ENCODE data around the gene YWHAB. TPM values are rescaled to one million over a fixed set of nuclear protein-coding genes. Genes with fewer than 3 reads are reported as not detected.

The YWHAB gene
- polyA plus RNA-seq, 1 donor: 236 TPM

GRCh38 chr20:44910690-44911262 lies 25.3 kb downstream of the YWHAB start:
- DNase-seq: no peak

DNA sequence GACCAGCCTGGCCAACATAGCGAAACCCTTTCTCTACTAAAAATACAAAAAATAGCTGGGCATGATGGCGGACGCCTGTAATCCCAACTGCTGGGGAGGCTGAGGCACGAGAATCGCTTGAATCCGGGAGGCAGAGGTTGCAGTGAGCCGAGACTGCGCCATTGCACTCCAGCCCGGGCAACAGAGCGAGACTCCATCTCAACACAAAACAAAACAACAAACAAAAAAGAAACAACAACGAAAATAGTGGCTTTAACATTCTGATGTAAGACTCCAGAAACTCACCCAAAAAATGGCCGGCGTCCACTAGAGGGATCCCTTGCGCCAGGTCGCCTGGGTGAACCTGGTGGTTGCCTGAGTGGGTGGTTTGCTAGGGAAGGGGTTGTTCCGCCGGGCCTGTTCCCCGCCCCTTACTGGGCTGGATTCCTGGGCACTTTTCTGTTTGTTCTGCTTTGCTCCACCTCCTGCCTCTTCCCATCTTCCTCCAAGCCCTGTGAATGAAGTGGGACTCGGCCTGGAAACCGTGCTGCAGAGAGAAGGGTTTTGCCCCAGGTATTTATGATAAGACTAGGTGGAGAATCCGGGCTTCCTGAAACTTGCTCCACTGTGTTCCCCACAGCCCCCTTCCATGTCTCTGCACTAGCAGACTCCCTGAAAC lies 25.9 kb downstream of the YWHAB start:
- peak; percentile 50 for DNase-seq

GRCh38 chr20:44912189-44912588 lies 26.7 kb downstream of the YWHAB start:
- DNase-seq: no peak

GRCh38 chr20:44914924-44915323 lies 29.4 kb downstream of the YWHAB start:
- no peak for DNase-seq

GRCh38 chr20:44916586-44916985 lies 31.1 kb downstream of the YWHAB start:
- no peak for DNase-seq

DNA sequence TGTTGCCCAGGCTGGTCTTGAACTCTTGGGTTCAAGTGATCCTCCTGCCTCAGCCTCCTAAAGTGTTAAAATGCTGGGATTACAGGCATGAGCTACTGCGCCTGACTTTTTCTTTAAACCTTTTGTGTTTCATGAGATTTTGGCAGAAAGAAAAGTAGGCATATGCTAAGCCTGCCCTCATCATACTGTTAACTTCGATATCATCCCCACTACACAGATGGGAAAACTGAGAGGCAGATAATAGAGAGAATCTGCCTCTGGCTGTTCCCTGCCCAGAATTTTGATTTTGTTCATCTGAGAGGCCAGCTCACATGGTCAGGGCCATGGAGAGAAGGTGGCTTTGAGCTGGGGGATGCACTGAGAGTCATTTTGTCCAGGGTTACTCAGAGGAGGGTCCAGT lies 31.9 kb downstream of the YWHAB start:
- DNase-seq: no peak

GRCh38 chr20:44918342-44918741 lies 32.8 kb downstream of the YWHAB start:
- no peak for DNase-seq

DNA sequence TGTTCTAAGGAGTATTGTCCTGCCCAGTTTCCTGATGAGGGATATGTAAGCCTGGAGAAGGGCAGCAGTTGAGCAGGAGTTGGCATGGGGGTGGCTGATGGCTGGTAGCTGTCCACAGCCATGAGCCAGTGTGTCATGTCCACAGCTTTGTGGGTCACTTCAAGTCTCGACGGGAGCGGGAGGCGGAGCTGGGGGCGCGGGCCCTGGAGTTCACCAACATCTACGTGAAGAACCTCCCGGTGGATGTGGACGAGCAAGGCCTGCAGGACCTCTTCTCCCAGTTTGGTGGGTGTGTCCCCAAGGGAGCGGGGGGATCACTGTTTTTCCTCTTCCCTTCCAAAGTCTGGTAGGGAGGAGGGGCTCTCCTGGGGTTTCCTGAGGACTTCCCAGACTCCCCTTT lies 33.3 kb downstream of the YWHAB start:
- no peak for DNase-seq

DNA sequence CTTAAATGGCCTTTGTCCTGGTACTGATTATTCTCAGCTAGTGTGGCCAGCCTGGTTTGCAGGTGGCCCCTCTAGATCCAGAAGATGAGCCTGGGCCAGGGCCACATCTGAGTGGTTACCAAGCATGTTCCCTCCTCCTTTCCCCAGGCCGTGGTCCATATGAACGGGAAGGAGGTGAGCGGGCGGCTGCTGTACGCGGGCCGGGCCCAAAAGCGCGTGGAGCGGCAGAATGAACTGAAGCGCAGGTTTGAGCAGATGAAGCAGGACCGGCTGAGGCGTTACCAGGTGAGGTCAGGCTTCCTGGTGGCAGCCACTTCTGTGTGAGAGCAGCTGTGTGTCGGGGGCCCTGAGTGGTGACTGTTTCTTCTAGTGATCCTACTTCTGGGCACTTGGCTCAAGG lies 35.9 kb downstream of the YWHAB start:
- no peak for DNase-seq

- DNase-seq: no peak
These were observed 39.0 kb downstream of the YWHAB start for GRCh38 chr20:44924541-44924940.

- no peak for DNase-seq
These were observed 43.1 kb downstream of the YWHAB start for GRCh38 chr20:44928595-44928994.

GRCh38 chr20:44930517-44931168 lies 45.1 kb downstream of the YWHAB start:
- DNase-seq: no peak

DNA sequence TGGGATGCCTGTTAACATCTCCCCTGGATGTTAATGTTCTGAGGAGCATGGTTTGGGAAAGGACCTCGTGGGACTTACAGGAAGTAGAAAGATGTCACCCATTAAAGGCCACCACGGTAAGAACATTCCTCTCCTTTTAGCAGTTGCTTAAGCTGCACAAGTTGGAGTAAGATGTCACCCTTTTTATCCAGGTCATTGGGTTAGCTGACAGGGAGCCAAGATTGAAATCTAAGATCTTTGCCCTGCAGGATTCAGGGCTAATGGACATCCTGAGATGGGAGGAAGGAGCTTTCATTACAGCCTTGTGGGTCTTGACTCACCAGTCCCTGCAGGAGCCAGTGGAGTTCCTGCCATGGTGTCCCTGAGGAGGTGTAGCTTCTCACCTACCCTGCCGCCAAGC lies 46.4 kb downstream of the YWHAB start:
- no peak for DNase-seq

DNA sequence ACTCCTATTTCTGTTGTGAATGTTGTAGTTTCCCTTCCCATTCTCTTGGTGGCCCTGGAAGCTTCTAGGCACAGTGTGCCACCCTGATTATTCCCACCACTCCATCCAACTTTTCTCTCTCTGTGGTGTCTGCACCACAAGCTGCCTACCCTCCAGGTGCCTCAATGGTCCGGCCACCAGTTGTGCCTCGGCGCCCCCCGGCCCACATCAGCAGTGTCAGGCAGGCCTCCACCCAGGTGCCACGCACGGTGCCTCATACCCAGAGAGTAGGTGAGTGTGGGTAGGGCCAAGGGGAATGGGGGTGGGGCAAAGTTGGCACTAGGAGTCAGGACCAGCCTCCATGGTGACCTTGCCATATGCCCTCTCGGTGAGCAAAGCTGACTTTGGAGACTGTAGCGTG lies 47.4 kb downstream of the YWHAB start:
- no peak for DNase-seq

DNA sequence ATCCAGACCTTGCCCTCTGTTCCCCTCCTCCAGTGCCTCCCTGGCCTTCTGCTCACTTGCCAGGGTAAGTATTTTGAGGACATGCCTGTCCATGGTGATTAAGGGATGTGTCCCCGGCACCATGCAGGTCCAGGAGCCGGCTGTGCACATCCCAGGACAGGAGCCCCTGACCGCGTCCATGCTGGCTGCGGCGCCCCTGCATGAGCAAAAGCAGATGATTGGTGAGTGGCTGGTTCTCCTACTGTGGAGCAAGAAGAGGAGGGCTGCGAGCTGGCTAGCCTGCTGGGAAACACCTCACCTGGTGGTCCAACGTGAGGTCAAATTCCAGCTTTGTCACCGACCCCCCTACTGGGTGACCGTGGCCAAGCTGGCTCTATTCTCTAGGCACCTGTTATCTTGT lies 51.0 kb downstream of the YWHAB start:
- no peak for DNase-seq

- no peak for DNase-seq
These were observed 53.1 kb downstream of the YWHAB start for GRCh38 chr20:44938637-44939036.

DNA sequence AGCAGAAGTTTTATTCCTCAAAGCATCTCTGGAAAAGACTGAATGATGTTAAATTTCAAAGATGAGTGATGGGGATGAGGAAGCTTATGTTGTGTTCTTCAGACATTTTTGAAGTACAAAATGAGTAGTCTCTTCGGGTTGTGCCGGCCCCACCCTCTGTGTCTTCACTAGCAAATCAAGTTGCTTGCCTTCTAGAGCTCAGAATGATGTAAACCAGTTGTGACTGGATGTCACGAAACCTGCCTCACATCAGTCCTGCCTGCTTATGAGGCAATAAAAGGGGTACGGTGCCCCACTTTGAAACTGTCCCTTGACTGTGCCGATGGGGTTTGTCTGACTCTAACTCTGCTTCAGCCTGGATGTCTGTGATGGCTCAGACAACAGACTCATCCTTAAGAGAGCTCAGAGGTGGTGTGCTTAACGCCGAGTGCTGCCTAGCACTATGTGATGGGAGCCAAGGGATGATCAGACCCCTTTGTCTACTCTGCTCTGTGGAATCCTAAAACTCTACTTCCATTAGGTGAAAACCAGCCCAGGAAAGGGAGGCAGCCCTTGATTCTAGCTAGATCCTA lies 55.7 kb downstream of the YWHAB start:
- DNase-seq: no peak

GRCh38 chr20:44942264-44942973 lies 56.9 kb downstream of the YWHAB start:
- no peak for DNase-seq

GRCh38 chr20:44943828-44944227 lies 58.3 kb downstream of the YWHAB start:
- no peak for DNase-seq

- no peak for DNase-seq
These were observed 59.8 kb downstream of the YWHAB start for GRCh38 chr20:44945261-44945660.

- no peak for DNase-seq
These were observed 60.9 kb downstream of the YWHAB start for GRCh38 chr20:44946271-44946852.

GRCh38 chr20:44948107-44948506 lies 62.6 kb downstream of the YWHAB start:
- no peak for DNase-seq
